ENCODE data around the gene RASSF7.
A peak's percentile ranks its signal among the peaks of the same experiment; 100 is the strongest.

RASSF7 gene

DNA sequence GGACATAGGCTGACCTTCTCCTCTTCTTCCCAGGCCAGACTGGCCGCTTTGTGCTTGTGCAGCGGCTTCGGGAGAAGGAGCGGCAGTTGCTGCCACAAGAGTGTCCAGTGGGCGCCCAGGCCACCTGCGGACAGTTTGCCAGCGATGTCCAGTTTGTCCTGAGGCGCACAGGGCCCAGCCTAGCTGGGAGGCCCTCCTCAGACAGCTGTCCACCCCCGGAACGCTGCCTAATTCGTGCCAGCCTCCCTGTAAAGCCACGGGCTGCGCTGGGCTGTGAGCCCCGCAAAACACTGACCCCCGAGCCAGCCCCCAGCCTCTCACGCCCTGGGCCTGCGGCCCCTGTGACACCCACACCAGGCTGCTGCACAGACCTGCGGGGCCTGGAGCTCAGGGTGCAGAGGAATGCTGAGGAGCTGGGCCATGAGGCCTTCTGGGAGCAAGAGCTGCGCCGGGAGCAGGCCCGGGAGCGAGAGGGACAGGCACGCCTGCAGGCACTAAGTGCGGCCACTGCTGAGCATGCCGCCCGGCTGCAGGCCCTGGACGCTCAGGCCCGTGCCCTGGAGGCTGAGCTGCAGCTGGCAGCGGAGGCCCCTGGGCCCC, 1.4 kb downstream of the RASSF7 start:
- peaks cover 41% of the 10 kb centered on the region for H3K27me3 ChIP-seq
- no peaks in the 10 kb centered on the region for H3K9me3 ChIP-seq
- peaks cover 21 to 22% of the 10 kb centered on the region in 2 experiments for H3K4me1 ChIP-seq (ENCODE audit: control insufficient read depth in 1 of 2, insufficient read depth in 1 of 2, low read depth in 1 of 2, low read length in 1 of 2)
- peaks cover 19% of the 10 kb centered on the region for H3K36me3 ChIP-seq
- H3K27ac ChIP-seq, result no peak overlapping the region
- H3K4me3 ChIP-seq (ENCODE audit: low read depth in 1 of 2, low read length in 1 of 2), result peak overlapping the region; percentile 87
- TF ChIP-seq, protein P1, sequence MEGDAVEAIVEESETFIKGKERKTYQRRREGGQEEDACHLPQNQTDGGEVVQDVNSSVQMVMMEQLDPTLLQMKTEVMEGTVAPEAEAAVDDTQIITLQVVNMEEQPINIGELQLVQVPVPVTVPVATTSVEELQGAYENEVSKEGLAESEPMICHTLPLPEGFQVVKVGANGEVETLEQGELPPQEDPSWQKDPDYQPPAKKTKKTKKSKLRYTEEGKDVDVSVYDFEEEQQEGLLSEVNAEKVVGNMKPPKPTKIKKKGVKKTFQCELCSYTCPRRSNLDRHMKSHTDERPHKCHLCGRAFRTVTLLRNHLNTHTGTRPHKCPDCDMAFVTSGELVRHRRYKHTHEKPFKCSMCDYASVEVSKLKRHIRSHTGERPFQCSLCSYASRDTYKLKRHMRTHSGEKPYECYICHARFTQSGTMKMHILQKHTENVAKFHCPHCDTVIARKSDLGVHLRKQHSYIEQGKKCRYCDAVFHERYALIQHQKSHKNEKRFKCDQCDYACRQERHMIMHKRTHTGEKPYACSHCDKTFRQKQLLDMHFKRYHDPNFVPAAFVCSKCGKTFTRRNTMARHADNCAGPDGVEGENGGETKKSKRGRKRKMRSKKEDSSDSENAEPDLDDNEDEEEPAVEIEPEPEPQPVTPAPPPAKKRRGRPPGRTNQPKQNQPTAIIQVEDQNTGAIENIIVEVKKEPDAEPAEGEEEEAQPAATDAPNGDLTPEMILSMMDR (IDR thresholded peaks at IDR 0.05), result no peak

DNA sequence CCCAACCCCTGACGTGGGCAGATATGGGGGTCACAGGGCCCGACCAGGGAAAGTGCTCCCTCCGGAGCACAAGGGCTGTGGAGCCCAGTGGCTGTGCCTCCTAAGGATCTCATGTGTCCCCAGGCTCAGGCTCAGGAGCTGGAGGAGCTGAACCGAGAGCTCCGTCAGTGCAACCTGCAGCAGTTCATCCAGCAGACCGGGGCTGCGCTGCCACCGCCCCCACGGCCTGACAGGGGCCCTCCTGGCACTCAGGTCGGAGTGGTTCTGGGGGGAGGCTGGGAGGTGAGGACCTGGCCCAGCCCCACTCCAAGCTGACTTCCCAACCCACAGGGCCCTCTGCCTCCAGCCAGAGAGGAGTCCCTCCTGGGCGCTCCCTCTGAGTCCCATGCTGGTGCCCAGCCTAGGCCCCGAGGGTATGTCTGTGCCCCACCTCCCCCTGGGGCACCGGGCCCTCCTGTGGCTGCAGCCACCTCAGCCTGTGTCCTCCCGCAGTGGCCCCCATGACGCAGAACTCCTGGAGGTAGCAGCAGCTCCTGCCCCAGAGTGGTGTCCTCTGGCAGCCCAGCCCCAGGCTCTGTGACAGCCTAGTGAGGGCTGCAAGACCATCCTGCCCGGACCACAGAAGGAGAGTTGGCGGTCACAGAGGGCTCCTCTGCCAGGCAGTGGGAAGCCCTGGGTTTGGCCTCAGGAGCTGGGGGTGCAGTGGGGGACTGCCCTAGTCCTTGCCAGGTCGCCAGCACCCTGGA, 2.5 kb downstream of the RASSF7 start:
- Histone ChIP-seq H3K4me1 (ENCODE audit: control insufficient read depth in 1 of 2, insufficient read depth in 1 of 2, low read depth in 1 of 2, low read length in 1 of 2) (peaks cover 25 to 30% of the 10 kb centered on the region in 2 experiments), H3K36me3 (peaks cover 19% of the 10 kb centered on the region), H3K9me3 (no peaks in the 10 kb centered on the region), H3K27me3 (peaks cover 41% of the 10 kb centered on the region), H3K27ac (no peak overlapping the region), H3K4me3 (ENCODE audit: low read depth in 1 of 2, low read length in 1 of 2) (no peak overlapping the region)
- TF ChIP-seq, protein P1 (IDR thresholded peaks at IDR 0.05), result no peak

DNA sequence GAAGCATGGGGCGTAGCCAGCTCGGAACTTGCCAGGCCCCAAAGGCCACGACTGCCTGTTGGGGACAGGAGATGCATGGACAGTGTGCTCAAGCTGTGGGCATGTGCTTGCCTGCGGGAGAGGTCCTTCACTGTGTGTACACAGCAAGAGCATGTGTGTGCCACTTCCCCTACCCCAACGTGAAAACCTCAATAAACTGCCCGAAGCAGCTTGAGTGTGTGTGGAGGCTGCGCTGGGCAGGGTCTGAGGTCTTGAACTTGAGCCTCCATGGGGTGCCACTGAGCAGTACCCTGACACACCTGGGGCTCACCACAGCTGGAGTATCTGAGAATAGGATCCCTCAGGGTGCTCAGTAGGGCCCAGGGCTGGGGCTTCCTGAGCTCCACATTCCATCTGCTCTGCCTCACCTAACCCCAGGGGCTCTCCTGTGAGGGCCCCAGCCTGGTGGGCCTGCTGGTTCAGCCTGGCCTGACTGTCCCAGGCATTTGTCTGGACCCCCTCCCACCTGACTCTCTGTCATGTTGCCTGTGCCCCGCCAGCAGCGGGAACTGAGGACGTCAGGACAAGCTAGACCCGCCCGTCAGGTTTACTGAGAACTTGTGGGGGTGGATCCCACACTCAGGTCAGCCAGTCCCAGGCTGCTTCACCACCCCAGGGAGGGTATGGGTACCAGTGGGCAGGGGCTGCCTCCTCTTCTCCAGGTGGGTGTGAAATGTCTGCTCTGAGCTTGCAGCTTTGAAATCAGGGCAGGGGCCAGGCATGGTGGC, 3.2 kb downstream of the RASSF7 start:
- Histone ChIP-seq H3K9me3 (no peaks in the 10 kb centered on the region), H3K4me3 (ENCODE audit: low read depth in 1 of 2, low read length in 1 of 2) (no peak overlapping the region), H3K36me3 (peaks cover 19% of the 10 kb centered on the region), H3K27ac (no peak overlapping the region), H3K27me3 (peaks cover 41% of the 10 kb centered on the region), H3K4me1 (ENCODE audit: control insufficient read depth in 1 of 2, insufficient read depth in 1 of 2, low read depth in 1 of 2, low read length in 1 of 2) (peaks cover 30 to 32% of the 10 kb centered on the region in 2 experiments)
- TF ChIP-seq, protein P1 (IDR thresholded peaks at IDR 0.05), result no peak

DNA sequence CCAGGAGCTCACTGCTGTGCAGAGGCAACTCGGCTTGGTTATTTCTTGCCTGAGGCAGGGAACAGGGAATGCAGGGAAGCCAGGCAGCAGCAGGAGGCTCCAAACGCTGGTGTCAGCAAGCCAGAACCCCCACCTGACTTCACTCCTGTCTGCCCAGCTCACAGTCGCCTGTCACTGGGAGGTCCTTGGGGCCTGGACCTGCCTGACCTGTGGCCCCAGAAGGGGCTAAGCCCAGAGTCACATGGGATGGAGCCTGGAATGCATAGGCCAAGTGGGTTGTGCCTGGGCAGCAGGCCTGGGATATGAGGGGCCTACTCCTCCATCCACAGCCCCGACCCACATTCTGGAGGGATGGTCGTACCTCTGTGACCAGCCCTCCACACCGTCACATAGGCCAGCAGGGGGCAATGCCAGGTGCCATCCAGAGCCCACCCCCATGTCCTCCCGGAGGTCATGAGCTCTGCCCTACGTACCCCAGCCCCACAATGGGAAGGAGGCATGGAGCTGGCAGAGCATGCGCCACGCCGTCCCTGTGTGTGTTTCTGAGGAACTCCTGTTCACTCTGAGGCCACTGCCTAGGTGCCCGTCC, 5.2 kb downstream of the RASSF7 start:
- no peaks in the 10 kb centered on the region for H3K9me3 ChIP-seq
- peaks cover 19% of the 10 kb centered on the region for H3K36me3 ChIP-seq
- TF ChIP-seq, protein P1 (IDR thresholded peaks at IDR 0.05), result no peak
- H3K4me3 ChIP-seq (ENCODE audit: low read depth in 1 of 2, low read length in 1 of 2), result no peak overlapping the region
- H3K27ac ChIP-seq, result no peak overlapping the region
- peaks cover 24 to 27% of the 10 kb centered on the region in 2 experiments for H3K4me1 ChIP-seq (ENCODE audit: control insufficient read depth in 1 of 2, insufficient read depth in 1 of 2, low read depth in 1 of 2, low read length in 1 of 2)
- H3K27me3 ChIP-seq, result peaks cover 52% of the 10 kb centered on the region

GRCh38 chr11:567011-567628, 6.3 kb downstream of the RASSF7 start:
- H3K36me3 ChIP-seq, result peaks cover 19% of the 10 kb centered on the region
- TF ChIP-seq, protein P1 (IDR thresholded peaks at IDR 0.05), result no peak
- no peaks in the 10 kb centered on the region for H3K9me3 ChIP-seq
- peaks cover 63% of the 10 kb centered on the region for H3K27me3 ChIP-seq
- no peak overlapping the region for H3K27ac ChIP-seq
- peak overlapping the region in 1 of 2 experiments; percentile 67 for H3K4me3 ChIP-seq (ENCODE audit: low read depth in 1 of 2, low read length in 1 of 2)
- H3K4me1 ChIP-seq (ENCODE audit: control insufficient read depth in 1 of 2, insufficient read depth in 1 of 2, low read depth in 1 of 2, low read length in 1 of 2), result peaks cover 13 to 19% of the 10 kb centered on the region in 2 experiments
